K562 (cell line): Measurements from ENCODE around the gene KDM2A. TPM values are rescaled to one million over a fixed set of nuclear protein-coding genes. Genes with fewer than 3 reads are reported as not detected.

Experiments
- BHLHE40 ChIP-seq: IDR thresholded peaks from 2 replicates; pipeline ENCODE4 v1.6.1; 2011; ENCODE audit warnings: low read length, improper control_type of control experiment
- HDAC8 ChIP-seq: fragments of 450-650 bp; IDR thresholded peaks from 2 replicates; pipeline ENCODE4 v1.6.1; 2016; ENCODE audit warnings: mild to moderate bottlenecking, missing genetic modification characterization, moderate library complexity, missing compliant biosample characterization
- HOXB6 ChIP-seq: fragments of 250-450 bp; sonication (Bioruptor Pico); IDR thresholded peaks from 2 replicates; pipeline ENCODE4 v1.5.1; 2022; ENCODE audit warnings: mild to moderate bottlenecking, borderline replicate concordance
- PHF8 ChIP-seq: fragments of 200-600 bp; sonication (generic); IDR thresholded peaks from 2 replicates; pipeline ENCODE4 v1.6.1; 2012; ENCODE audit warnings: mixed run types, mild to moderate bottlenecking, inconsistent platforms, low read length, moderate library complexity, borderline replicate concordance
- PML ChIP-seq: IDR thresholded peaks from 2 replicates; pipeline ENCODE4 v1.6.1; 2012; ENCODE audit warnings: low read length, inconsistent platforms
- PRMT5 ChIP-seq: sonication (generic); formaldehyde crosslinking; IDR thresholded peaks from 2 replicates; pipeline ENCODE4 v1.5.0; 2020; ENCODE audit warnings: missing genetic modification reagents
- RFX1 ChIP-seq: fragments of 450-650 bp; IDR thresholded peaks from 2 replicates; pipeline ENCODE4 v1.6.1; 2016; ENCODE audit warnings: mild to moderate bottlenecking, moderate library complexity
- SMAD1 ChIP-seq: fragments of 150-350 bp; IDR thresholded peaks from 2 replicates; pipeline ENCODE4 v1.6.1; 2014; ENCODE audit warnings: low read length, low read depth; ENCODE audit not compliant: partially characterized antibody
- SRF ChIP-seq, 2 experiments: fragments of 250-450, 450-650 bp in 1 of 2; sonication (Bioruptor Pico) in 1 of 2; sonication (generic) in 1 of 2; formaldehyde crosslinking; IDR thresholded peaks; 2 replicates each; pipeline versions ENCODE4 v1.5.0 to v1.5.1; 2020 to 2022; ENCODE audit warnings: mild to moderate bottlenecking in 1 of 2, missing genetic modification reagents in 1 of 2
- polyA plus RNA-seq, 8 experiments: library from polyadenylated mRNA; depleted of rRNA in 4 of 8; stranded (reverse) in 5 of 8; unstranded in 3 of 8; fragments of >200 nt; fragmentation: Nextera tagmentation in 2 of 8; fragmentation: Illumina TruSeq in 1 of 8; extraction: Ambion mirVana in 2 of 8; extraction: Trizol in 1 of 8; gene quantifications; 2 replicates each; pipeline versions ENCODE4 v1.2.1 to v1.2.3, GENCODE V29; 2011 to 2014; ENCODE audit warnings: inconsistent platforms in 1 of 8, missing spikeins in 1 of 8
- total RNA-seq, 7 experiments: library from RNA; depleted of rRNA in 6 of 7; stranded (reverse); fragments of >200 nt in 6 of 7; fragmentation: Illumina TruSeq in 2 of 7; extraction: Trizol in 2 of 7; gene quantifications; 2 replicates each; pipeline versions ENCODE4 v1.2.1 to v1.2.3, GENCODE V29; 2011 to 2021; ENCODE audit warnings: low replicate concordance in 1 of 7
- TF ChIP-seq, protein P1 (sequence below): fragments of 250-450 bp; sonication (Bioruptor Pico); IDR thresholded peaks from 2 replicates; pipeline ENCODE4 v1.4.0; 2020
- TF ChIP-seq, protein P2 (sequence below): fragments of 450-650 bp; formaldehyde crosslinking; IDR thresholded peaks from 2 replicates; pipeline ENCODE4 v1.4.0; 2020; ENCODE audit warnings: mild to moderate bottlenecking
- TF ChIP-seq, protein P3 (sequence below): fragments of 450-650 bp; IDR thresholded peaks from 2 replicates; pipeline ENCODE4 v1.6.1; 2016; ENCODE audit warnings: missing biosample characterization, missing genetic modification characterization
- TF ChIP-seq, protein P4 (sequence below): fragments of 200-800 bp; sonication (Bioruptor generic); IDR thresholded peaks from 2 replicates; pipeline ENCODE4 v1.6.1; 2017; ENCODE audit warnings: missing genetic modification characterization, missing compliant biosample characterization
- TF ChIP-seq, protein P5 (sequence below): fragments of 450-650 bp; IDR thresholded peaks from 2 replicates; pipeline ENCODE4 v1.7.1; 2018; ENCODE audit warnings: mild to moderate bottlenecking, low read depth; ENCODE audit not compliant: partially characterized antibody

KDM2A gene
- total and polyA plus RNA-seq, 9 of the 15 experiments (the other 6 are each of a cell fraction or from before 2014, with no cell fraction given), result 5.0 to 39.3 (median 21.3) TPM

DNA sequence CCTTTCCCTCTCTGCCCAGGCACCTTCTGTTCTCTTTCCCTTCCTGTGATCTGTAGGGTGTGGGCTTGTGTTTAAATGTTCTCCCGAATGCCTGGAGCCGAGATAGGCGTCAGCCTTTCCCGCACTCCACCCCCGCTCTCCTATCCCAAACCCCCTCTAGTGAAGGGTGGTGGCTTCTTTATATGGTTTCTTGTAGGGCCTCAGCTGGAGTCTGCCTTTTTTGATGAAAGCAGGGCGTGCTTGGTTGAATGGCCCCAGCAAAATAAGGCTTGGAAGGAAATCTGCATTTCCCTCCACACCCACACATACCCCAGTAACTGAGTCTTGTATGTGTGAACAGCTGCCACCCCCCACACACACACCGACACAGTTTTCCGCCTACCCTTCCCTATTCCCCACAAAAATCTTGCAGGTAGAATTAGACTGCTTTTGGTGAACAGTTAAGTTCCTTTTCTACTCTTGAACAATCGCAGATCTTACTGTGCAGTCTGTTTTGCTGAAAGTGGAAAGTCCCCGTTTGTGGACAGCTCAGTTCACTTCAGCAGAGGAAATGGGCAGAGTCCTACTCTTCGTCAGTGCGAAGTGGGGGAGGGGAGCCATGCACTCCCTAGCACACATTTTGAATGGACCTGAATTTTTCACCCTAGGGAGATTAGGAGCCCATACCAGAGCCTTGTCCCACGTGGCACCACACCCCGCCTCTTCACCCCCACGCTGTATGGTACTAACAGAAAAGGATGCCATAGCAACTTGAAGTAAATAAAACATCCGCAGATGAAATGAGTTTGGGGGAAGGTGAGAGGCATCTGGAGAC lies 121.7 kb downstream of the KDM2A start (continued):
- TF ChIP-seq, protein P1, sequence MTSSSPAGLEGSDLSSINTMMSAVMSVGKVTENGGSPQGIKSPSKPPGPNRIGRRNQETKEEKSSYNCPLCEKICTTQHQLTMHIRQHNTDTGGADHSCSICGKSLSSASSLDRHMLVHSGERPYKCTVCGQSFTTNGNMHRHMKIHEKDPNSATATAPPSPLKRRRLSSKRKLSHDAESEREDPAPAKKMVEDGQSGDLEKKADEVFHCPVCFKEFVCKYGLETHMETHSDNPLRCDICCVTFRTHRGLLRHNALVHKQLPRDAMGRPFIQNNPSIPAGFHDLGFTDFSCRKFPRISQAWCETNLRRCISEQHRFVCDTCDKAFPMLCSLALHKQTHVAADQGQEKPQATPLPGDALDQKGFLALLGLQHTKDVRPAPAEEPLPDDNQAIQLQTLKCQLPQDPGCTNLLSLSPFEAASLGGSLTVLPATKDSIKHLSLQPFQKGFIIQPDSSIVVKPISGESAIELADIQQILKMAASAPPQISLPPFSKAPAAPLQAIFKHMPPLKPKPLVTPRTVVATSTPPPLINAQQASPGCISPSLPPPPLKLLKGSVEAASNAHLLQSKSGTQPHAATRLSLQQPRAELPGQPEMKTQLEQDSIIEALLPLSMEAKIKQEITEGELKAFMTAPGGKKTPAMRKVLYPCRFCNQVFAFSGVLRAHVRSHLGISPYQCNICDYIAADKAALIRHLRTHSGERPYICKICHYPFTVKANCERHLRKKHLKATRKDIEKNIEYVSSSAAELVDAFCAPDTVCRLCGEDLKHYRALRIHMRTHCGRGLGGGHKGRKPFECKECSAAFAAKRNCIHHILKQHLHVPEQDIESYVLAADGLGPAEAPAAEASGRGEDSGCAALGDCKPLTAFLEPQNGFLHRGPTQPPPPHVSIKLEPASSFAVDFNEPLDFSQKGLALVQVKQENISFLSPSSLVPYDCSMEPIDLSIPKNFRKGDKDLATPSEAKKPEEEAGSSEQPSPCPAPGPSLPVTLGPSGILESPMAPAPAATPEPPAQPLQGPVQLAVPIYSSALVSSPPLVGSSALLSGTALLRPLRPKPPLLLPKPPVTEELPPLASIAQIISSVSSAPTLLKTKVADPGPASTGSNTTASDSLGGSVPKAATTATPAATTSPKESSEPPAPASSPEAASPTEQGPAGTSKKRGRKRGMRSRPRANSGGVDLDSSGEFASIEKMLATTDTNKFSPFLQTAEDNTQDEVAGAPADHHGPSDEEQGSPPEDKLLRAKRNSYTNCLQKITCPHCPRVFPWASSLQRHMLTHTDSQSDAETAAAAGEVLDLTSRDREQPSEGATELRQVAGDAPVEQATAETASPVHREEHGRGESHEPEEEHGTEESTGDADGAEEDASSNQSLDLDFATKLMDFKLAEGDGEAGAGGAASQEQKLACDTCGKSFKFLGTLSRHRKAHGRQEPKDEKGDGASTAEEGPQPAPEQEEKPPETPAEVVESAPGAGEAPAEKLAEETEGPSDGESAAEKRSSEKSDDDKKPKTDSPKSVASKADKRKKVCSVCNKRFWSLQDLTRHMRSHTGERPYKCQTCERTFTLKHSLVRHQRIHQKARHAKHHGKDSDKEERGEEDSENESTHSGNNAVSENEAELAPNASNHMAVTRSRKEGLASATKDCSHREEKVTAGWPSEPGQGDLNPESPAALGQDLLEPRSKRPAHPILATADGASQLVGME (CRISPR knock-in tag), result no peak
- TF ChIP-seq RFX1 (peak; percentile 79), HOXB6 (CRISPR knock-in tag) (no peak), HDAC8 (tag) (no peak), PRMT5 (CRISPR knock-in tag) (no peak), PHF8 (no peak), BHLHE40 (no peak), PML (0 out of 2 replicates have a peak, but pooled peaks have one; percentile 24), SMAD1 (no peak), SRF (CRISPR knock-in tag; IDR thresholded peaks at IDR 0.05) (0 out of 4 replicates have a peak, but pooled peaks of 1 of the 2 experiments have one; percentile 36)
- TF ChIP-seq, protein P2, sequence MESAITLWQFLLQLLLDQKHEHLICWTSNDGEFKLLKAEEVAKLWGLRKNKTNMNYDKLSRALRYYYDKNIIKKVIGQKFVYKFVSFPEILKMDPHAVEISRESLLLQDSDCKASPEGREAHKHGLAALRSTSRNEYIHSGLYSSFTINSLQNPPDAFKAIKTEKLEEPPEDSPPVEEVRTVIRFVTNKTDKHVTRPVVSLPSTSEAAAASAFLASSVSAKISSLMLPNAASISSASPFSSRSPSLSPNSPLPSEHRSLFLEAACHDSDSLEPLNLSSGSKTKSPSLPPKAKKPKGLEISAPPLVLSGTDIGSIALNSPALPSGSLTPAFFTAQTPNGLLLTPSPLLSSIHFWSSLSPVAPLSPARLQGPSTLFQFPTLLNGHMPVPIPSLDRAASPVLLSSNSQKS, result no peak
- TF ChIP-seq, protein P3, sequence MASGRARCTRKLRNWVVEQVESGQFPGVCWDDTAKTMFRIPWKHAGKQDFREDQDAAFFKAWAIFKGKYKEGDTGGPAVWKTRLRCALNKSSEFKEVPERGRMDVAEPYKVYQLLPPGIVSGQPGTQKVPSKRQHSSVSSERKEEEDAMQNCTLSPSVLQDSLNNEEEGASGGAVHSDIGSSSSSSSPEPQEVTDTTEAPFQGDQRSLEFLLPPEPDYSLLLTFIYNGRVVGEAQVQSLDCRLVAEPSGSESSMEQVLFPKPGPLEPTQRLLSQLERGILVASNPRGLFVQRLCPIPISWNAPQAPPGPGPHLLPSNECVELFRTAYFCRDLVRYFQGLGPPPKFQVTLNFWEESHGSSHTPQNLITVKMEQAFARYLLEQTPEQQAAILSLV (tag), result no peak
- TF ChIP-seq, protein P4, sequence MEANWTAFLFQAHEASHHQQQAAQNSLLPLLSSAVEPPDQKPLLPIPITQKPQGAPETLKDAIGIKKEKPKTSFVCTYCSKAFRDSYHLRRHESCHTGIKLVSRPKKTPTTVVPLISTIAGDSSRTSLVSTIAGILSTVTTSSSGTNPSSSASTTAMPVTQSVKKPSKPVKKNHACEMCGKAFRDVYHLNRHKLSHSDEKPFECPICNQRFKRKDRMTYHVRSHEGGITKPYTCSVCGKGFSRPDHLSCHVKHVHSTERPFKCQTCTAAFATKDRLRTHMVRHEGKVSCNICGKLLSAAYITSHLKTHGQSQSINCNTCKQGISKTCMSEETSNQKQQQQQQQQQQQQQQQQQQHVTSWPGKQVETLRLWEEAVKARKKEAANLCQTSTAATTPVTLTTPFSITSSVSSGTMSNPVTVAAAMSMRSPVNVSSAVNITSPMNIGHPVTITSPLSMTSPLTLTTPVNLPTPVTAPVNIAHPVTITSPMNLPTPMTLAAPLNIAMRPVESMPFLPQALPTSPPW (CRISPR knock-in tag), result peak; percentile 72
- TF ChIP-seq, protein P5, sequence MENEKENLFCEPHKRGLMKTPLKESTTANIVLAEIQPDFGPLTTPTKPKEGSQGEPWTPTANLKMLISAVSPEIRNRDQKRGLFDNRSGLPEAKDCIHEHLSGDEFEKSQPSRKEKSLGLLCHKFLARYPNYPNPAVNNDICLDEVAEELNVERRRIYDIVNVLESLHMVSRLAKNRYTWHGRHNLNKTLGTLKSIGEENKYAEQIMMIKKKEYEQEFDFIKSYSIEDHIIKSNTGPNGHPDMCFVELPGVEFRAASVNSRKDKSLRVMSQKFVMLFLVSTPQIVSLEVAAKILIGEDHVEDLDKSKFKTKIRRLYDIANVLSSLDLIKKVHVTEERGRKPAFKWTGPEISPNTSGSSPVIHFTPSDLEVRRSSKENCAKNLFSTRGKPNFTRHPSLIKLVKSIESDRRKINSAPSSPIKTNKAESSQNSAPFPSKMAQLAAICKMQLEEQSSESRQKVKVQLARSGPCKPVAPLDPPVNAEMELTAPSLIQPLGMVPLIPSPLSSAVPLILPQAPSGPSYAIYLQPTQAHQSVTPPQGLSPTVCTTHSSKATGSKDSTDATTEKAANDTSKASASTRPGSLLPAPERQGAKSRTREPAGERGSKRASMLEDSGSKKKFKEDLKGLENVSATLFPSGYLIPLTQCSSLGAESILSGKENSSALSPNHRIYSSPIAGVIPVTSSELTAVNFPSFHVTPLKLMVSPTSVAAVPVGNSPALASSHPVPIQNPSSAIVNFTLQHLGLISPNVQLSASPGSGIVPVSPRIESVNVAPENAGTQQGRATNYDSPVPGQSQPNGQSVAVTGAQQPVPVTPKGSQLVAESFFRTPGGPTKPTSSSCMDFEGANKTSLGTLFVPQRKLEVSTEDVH, result no peak
